Suppressor macrophage treated with lipopolysaccharide for 4 hours (primary cell): ENCODE measurements around the gene CDH5.

ENCODE experiments used
- DNase-seq: peaks from one replicate; pipeline ENCODE4 v3.0.0-alpha.2; 2020

CDH5 gene

DNA sequence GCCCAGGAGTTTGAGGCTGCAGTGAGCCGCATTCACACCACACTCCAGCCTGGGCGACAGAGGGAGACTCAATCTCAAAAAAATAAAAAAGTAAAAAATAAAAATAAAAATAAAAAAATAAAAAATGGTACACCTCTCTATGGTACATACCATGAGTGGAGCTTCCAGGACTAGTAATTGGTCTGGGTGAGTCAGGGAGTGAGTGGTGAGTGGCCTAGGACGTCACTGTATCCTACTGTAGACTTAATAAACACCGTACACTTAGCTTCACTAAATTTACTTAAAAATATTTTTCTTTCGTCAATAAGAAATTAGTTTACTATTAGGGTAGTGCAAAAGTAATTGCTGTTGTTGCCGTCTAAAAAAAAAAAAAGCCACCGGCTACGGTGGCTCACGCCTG, 9.0 kb downstream of the CDH5 start:
- DNase-seq = no peak

DNA sequence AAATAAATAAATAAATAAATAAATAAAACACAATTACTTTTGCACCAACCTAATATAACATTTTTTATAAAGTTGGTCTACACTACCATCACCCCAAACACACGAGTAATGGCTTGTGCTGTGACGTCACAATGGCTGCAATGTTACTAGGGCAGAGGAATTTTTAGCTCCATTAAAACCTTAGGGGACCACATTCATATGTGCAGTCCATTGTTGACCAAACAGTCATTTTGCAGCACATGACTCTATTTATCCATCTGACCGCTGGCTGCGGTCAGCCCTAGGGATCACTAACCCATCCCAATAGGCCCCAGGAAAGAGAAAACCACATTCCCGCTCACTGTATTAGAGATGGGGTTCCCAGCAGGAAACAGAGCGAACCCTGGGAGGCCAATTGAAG, 9.6 kb downstream of the CDH5 start:
- DNase-seq = no peak

DNA sequence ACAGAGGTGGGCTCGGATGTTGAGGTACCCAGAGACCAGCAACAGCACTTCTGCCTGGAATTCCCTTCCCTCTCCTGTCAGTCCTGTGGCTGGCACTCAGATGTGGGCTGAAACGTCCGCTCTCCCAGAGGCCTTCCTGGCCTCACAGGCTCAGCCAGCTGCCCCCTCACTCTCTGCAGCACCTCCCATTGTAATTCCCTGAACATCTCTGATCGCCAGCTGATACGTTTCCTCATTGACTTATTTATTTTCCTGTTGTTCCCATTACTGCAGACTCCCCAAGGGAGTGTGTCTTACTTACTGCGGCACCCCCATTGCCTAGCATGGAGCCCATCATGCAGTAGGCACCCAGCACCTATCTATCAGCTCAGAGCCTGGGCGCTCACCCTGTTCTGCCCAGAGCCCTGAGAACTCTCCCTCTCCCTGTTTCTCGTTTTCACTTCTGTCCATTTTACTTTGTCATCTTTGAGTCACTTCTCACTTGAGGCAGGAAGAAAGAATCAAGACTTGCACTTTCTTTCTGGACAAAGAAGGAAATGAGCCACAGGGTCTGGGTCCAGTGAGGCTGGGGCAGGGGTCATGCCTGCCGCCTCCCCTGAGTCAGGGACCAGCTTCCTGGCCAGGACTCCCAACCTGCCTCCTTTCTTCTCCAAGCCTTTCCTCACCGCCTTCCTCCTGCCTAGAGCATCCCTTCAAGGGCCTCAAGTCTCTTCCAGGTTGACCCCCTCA, 10.2 kb downstream of the CDH5 start:
- DNase-seq = peak; percentile 71

DNA sequence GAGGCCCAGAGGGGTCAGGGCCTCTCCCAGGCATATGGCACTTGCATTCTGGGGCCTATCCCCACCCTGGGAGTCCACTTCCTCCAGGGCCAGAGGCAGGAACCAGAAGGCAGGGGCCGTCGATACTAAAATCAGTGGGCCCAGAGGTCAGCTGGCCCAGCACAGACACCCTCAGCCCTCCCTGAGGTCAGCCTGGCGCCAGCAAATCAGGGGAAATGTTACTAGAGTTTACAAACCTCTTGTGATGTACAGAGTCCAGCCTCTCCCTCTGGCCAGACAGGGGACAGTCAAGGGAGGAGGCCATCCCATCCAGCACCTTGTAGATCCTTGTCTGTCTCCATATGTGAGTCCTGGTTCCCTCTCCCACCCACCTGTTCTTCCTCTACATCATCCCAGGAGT, 10.8 kb downstream of the CDH5 start:
- no peak for DNase-seq

DNA sequence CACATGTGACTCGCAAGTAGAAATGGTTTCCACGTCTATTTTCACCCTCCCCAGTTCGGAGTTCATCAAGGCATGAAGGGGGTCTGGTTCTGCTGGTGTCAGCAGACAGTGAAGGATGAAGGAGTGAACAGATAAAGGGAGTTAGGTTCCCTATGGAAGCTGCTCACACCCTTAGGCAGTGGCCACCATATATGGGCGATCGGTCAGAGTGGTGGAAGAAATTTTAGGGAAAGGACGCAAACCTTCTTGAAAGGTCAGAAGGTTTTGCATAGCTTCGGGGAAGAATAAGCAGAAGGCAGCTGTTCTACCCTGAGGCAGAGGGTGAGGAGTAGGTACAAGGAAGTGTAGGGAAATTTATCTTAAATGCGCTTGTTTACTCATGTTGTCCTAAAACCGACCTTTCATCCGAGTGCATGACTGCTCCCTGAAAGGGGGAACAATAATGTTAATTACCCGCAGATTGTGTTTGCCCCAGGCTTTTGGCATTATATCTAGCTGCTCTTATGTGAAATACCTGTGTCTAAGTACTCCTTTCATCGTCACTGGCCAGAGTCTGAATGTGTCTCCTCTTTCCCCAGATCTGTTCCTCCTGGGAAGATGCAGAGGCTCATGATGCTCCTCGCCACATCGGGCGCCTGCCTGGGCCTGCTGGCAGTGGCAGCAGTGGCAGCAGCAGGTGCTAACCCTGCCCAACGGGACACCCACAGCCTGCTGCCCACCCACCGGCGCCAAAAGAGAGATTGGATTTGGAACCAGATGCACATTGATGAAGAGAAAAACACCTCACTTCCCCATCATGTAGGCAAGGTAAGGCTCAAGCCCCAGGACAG, 12.5 kb downstream of the CDH5 start:
- no peak for DNase-seq

DNA sequence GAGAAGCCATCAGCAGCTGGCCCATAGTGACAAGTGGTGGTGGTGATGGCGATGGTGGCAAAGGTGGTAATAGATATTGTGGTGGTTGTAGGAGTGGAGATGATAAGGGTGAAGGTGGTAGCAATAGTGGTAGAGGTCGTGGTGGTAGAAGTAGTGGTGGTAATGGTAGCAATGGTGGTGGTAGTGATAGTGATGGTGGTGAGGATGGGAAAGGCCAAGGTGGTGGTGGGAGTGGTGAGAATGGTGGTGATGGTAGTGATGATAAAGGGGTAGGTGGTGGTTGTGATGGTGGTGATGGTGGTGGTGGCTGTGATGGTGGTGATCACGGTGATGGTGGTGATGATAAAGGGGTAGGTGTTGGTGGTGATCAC, 13.1 kb downstream of the CDH5 start:
- DNase-seq = no peak

DNA sequence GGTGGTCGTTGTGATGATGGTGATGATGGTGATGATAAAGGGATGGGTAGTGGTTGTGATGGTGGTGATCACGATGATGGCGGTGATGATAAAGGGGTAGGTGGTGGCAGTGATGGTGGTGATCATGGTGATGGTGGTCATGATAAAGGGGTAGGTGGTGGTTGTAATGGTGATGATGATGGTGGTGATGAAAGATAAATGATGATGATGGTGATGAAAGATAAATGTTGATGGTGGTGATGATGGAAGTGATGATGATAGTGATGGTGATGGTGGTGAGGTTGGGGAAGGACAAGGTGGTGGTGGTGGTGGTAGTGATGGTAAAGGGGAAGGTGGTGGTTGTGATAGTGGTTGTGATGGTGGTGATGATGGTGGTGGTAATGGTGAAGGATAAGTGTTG, 13.9 kb downstream of the CDH5 start:
- DNase-seq = no peak

DNA sequence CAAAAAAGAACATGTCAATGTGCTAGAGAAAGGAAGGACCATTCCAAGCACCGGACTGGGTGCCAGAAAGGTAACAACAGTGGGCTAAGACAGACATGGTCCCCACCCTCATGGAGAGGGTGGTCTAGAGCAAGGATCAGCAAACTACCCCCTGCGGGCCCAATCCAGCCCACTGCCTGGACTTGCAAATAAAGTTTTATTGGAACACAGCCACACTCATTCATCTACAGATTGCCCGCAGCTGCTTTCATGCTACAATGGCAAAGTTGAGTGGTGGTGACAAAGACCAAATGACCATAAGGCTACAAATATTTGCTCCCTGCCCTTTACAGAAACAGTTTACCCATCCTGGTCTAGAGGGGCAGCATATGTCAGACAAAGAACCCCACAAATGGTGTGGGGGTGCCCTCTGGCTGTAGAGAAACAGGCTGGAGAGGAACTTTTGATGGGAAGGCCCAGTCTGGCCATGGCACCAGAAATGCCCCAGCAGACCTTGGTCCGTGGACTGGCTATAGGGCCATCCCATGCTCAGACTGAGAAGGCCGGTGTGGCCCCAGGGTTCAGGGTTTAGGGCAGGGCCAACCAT, 15.2 kb downstream of the CDH5 start:
- DNase-seq = no peak

DNA sequence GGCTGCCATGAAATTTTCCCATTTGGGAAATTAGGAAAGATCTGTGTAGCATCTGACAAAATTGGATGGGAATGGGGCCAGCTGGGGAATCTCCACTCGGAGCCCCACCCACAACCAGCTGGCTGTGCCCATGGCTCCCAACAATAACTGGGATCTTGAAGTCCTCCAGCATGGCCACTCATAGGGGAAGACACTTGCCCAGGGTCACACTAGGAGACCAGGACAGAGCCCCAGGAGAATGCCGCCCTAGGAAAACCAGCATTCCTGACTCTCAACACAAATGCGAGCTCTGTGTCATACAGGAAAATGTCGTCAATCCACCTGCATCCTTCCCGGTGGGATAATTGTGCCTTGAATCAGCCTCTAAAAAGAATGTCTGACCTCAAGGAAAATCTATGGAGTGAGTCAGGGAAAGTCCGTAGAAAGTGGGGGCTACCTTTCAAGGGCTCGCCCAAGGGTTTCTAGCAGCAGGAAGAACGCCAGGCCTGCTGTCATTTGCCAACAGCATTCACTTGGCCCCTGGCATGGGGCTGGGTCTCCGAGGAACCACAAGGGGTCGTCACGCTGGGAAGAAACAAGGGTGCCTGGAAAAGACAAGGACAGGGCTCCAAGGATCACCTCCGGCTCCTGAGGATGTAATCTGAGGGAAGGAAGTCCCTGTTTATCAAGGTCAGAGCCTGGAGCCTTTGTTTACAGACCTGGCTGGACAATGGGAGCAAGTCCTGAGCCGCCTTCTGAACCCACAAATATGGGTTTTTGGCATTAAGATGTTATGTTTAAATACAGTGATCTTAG, 15.9 kb downstream of the CDH5 start:
- no peak for DNase-seq

DNA sequence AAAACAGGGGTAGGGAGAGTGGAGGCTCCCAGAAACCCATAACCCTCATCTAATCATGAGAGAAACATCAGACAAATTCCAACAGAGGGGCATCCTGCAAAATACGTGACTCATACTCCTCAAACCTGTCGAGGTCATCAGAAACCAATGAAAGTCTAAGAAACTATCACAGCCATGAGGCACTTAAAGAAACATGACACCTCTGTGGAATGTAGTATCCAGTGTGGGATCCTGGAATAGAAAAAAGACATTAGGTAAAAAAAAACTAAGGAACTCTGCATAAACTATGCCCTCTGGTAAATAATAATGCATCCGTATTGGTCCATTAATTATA, 16.4 kb downstream of the CDH5 start:
- no peak for DNase-seq

DNA sequence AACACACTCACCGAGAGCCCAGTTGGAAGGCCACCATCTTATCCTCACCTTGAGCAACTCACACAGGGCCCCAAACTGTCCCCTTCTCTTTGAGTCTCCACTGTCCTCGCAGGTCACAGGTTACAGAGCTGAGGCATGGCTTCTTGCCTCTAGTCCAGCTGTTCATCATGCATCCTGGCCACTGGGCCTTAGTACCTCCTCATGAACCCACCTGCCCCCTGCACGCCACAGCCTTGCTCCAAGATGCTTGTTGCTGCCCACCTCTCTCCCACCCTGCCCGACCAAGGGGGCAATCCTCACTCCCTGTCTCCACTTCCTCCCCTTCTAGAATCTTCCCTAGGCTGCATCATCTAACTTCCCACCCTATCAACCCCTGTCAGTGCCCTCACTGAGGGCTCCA, 17.1 kb downstream of the CDH5 start:
- no peak for DNase-seq

DNA sequence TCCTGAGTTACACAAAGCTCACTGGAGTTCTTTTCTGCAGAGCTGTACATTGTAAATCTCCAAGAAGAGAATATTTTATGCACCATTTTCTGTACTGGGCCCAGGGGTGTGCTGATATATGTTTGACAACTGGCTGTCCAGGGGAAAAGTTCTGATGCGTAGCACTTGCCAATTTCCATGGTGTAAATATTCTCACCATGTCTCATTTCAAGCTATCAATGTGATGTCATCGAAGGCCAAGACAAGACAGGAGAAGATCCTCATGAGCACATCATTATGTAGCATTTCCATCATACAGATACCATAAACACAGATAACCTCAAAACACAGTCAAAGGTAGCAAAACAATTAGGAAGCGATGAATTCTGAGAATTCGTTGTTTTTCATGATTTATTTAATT, 18.9 kb downstream of the CDH5 start:
- no peak for DNase-seq

DNA sequence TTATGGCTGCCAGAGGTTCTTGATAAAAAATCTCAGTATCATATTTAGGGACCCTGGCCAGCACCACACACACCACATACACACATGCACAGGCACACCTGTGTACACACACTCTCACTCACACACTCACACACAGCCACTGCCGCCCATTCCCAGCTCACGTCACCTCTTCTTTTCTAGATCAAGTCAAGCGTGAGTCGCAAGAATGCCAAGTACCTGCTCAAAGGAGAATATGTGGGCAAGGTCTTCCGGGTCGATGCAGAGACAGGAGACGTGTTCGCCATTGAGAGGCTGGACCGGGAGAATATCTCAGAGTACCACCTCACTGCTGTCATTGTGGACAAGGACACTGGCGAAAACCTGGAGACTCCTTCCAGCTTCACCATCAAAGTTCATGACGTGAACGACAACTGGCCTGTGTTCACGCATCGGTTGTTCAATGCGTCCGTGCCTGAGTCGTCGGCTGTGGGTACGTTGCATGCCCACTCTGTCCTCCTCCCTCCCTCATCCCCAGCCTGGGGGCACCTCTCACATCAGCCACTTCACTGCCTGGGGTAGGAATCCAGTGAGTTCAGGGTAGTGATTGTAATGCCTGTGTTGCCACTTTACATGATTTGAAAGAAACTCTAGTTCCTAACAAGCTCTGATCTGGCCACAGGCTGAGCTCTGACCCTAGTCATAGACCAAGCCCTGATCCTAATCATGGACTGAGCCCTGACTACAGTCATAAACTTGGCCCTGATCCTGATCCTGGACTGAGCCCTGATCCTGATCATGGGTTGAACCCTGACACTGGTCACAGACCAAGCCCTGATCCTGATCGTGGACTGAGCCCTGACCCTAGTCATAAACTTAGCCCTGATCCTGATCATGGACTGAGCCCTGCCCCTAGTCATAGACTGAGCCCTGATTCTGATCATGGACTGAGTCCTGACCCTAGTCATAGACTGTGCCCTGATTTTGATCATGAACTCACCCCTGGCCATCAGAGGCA, 20.4 kb downstream of the CDH5 start:
- no peak for DNase-seq

DNA sequence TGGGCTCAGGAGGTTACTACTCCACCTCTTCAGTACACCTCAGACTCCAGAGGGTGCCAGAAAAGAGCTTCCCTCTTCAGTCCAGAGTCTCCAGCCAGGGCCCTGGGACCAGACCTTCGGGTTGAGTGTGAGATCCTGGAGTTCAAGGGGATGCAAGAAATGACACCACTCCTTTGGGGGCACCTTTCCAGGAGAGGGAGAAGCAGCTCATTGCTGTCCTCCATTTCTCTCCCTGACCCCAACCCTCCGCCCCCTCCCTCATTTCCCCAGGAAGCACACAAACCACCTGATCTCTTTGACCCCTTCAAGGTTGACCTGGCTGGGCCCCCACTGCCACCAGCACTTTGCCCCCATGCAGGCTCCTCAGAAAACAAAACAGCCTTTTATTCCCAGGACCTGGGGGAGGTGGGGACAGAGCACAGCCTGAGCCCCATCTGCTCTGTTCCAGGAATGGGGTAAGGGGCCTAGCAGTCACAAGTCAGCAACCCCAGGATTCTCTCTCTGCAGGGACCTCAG, 21.4 kb downstream of the CDH5 start:
- no peak for DNase-seq

DNA sequence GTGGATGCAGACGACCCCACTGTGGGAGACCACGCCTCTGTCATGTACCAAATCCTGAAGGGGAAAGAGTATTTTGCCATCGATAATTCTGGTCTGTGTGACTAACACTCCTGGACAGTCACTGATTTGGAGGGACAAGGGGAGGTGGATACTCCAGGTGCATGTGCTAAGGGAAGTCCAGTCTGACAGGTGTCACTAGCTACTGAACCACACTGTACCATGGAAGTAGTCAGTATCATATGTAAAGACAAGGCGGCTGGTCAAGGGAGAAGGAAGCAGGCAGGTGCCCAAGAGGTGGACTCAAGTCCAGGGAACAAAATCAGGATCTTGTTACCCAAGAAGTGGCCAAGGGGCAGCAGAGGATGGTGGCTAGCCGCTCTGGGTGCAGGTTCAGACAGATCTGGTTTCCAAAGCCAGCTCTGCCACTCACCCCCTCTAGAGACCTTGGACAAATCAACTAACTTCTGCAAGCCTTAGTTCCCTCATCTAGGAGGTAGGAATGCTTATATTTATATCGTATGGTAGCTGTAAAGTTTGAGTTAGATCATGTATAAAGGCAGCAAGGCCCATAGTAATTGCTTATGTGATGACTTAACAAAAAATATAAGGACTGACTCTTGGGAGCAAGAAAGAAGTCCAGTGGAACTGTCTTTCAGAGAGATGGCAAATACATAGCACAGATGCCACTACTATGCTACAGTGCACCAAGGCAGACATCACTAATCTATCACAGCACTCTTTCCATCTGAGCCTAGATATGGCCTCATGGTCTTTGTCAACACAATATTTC, 22.1 kb downstream of the CDH5 start:
- no peak for DNase-seq

DNA sequence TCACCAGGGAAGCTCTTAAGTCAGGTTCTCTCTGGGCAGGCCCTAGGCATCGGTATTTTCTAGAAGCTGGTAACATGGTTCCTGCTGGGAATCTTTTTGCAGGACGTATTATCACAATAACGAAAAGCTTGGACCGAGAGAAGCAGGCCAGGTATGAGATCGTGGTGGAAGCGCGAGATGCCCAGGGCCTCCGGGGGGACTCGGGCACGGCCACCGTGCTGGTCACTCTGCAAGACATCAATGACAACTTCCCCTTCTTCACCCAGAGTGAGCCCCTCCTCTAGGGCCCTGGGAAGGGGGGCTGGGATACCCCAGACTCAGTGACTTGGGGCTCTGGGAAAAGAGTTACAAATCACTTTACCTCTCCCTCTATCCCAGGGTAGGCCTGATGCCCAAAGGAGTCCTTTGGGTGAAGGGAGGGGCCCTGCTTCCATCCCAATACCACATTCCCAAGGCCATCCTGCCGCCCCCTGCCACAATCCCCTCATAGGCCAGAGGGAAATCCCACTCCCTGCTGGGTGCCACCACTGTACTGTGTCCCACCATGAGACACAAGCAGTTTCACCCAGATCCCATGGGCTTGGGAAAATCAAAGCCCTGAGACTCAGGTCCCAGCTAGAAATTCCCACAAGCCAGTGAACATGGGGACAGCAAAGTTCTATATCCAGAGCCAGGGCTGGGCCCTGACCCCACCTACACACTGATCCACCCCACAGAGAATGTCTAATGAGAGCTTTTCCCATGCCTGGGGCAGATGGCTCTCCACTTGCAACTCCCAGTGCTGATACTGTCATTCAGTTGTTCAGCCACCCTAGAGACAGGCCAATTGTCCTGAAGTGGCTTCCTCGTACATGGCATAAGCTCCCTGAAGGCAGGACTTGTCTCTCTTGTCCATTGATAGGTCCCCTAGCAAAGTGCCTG, 23.0 kb downstream of the CDH5 start:
- no peak for DNase-seq

DNA sequence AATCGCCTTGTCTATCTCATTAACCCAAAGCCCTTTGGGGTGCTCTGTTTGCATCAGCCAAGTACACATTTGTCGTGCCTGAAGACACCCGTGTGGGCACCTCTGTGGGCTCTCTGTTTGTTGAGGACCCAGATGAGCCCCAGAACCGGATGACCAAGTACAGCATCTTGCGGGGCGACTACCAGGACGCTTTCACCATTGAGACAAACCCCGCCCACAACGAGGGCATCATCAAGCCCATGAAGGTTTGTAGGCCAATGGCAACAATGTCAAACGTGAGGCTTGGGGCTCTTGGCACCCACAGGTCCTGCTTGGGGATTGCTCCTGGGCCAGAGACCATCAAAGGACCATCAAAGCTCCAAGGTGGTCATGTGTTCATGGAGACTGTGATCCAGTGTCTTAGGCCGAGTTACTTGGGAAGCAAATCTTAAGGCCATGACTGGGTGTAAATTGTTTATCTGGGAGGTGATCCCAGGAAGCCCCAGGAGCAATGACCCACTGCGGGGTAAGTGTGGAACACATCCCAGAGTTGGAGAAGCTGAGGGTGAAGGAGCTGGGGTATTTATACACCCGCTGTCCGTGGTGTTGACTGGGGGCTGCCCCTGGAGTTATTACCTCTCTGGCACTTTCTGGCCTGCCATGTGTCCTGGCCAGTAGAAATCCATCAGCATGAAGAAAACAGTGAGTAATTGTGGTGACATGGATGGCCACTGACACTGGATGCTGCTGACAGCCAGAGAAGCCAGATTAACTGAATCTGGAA, 24.0 kb downstream of the CDH5 start:
- no peak for DNase-seq

DNA sequence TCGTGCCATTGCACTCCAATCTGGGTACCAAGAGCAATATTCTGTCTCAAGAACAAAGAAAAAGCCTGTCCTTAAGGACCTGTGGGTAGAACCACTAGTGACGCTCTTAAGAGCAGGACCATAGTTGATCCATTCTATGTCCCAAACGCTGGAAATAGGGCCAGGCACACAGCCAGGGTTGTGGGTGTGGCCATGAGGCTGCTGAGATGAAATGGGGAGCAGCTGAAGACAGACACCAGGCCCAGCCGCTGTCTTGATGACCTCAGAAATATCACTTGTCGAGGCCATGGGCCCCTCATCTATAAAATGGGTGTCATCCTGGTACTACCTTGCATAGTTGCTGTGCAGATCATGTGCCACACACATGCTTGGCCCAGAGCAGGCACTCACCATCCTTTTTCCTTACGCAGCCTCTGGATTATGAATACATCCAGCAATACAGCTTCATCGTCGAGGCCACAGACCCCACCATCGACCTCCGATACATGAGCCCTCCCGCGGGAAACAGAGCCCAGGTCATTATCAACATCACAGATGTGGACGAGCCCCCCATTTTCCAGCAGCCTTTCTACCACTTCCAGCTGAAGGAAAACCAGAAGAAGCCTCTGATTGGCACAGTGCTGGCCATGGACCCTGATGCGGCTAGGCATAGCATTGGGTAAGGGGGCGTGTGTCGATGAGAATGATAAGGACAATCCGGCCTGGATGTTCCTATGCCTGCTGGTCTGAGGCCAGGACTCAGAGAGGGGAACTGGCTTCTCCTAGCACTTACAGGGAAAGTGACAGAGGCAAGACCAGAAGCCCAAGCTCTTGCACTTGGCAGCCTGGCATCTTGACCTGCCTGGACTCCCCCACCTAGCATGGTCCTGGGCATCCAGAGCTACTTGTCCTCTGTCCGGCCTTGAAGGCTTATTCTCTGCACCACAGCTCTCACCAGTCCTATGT, 25.5 kb downstream of the CDH5 start:
- DNase-seq = no peak
